AG04449 (cell line): Measurements from ENCODE around the gene AGAP2.
A peak's percentile ranks its signal among the peaks of the same experiment; 100 is the strongest.

Experiments
- CTCF ChIA-PET: fragments of 350-600 bp; formaldehyde crosslinking; extraction: SDS; loops from one replicate; lab custom pipeline; 2021; ENCODE audit warnings: antibody characterized with exemption; lab: Yijun Ruan, JAX
- POLR2A ChIA-PET: fragments of 400-600, 350-600 bp; formaldehyde crosslinking; extraction: SDS; loops from one replicate; lab custom pipeline; 2020; ENCODE audit warnings: antibody characterized with exemption, inconsistent platforms; lab: Yijun Ruan, JAX
- DNase-seq: peaks from one replicate; pipeline ENCODE4 v3.0.0-alpha.2; 2010; ENCODE audit warnings: low read depth, low spot score
- H3K4me3 ChIP-seq: 2 replicates; pipeline ENCODE4 v1.5.1; 2011; ENCODE audit warnings: low read depth, mild to moderate bottlenecking, control low read depth, low read length
- TF ChIP-seq, protein P1 (sequence below): IDR thresholded peaks from one replicate; pipeline ENCODE4 v1.5.1; 2011; ENCODE audit warnings: mild to moderate bottlenecking, moderate library complexity, low read length, control low read depth, inconsistent platforms; ENCODE audit not compliant: insufficient read depth; ENCODE audit errors: missing control alignments

The AGAP2 gene

GRCh38 chr12:57746025-57746424 is 7.5 kb upstream of the AGAP2 start:
- ChIA-PET CTCF (interaction anchor here (2.2 to 3.6 kb wide), 2 partner anchors 10 to 11 kb away, joined by 11 to 16 read pairs; no protein-coding TSS in a partner anchor), POLR2A (no interaction called here)
- H3K4me3 ChIP-seq = peak overlapping the region; percentile 98
- TF ChIP-seq, protein P1, sequence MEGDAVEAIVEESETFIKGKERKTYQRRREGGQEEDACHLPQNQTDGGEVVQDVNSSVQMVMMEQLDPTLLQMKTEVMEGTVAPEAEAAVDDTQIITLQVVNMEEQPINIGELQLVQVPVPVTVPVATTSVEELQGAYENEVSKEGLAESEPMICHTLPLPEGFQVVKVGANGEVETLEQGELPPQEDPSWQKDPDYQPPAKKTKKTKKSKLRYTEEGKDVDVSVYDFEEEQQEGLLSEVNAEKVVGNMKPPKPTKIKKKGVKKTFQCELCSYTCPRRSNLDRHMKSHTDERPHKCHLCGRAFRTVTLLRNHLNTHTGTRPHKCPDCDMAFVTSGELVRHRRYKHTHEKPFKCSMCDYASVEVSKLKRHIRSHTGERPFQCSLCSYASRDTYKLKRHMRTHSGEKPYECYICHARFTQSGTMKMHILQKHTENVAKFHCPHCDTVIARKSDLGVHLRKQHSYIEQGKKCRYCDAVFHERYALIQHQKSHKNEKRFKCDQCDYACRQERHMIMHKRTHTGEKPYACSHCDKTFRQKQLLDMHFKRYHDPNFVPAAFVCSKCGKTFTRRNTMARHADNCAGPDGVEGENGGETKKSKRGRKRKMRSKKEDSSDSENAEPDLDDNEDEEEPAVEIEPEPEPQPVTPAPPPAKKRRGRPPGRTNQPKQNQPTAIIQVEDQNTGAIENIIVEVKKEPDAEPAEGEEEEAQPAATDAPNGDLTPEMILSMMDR = no peak
- DNase-seq = no peak

DNA sequence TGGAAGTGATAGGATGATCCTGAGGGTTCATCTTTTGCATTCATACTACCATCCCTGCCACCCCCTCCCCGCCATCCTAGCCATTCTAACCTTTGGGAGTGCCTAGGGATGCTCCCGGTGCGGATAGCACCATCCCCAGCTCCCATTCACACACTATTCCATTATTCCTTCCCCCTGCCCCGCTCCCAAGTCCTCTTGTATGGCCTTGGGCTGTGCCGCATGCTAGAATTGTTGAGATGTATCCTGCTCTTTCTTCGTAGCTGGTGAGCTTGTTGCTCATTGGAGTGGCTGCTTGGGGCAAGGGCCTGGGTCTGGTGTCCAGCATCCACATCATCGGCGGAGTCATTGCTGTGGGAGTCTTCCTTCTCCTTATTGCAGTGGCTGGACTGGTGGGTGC is 6.9 kb upstream of the AGAP2 start:
- peak overlapping the region; percentile 98 for H3K4me3 ChIP-seq
- TF ChIP-seq, protein P1 = no peak
- no peak for DNase-seq
- ChIA-PET POLR2A (interaction anchor here (1.0 to 1.5 kb wide), 5 partner anchors 9 to 680 kb away, joined by 3 to 7 read pairs (median 7); partner anchors contain the start of genes EEF1AKMT3 and METTL1), CTCF (interaction anchor here (0.9 to 3.6 kb wide), 4 partner anchors 9 to 162 kb away, joined by 3 to 16 read pairs (median 8); no protein-coding TSS in a partner anchor)

GRCh38 chr12:57744777-57745484 is 6.4 kb upstream of the AGAP2 start, which contains the start of gene TSPAN31:
Gene TSPAN31 (plus strand): TSS chr12:57745039. CDS start chr12:57745155, 116 bp downstream.
- CTCF ChIA-PET = interaction anchor here (0.8 to 4.7 kb wide), 6 partner anchors 8 to 162 kb away, joined by 3 to 26 read pairs (median 8); no protein-coding TSS in a partner anchor
- H3K4me3 ChIP-seq = peak within 1 kb of the TSS; percentile 98
- POLR2A ChIA-PET = interaction anchor here (0.5 to 1.5 kb wide), 6 partner anchors 8 to 681 kb away, joined by 3 to 7 read pairs (median 6); partner anchors contain the start of genes EEF1AKMT3 and METTL1
- TF ChIP-seq, protein P1 = no peak
- peak; percentile 85 for DNase-seq

GRCh38 chr12:57744194-57744776 is 5.7 kb upstream of the AGAP2 start:
- CTCF ChIA-PET = interaction anchor here (0.8 to 4.7 kb wide), 4 partner anchors 10 to 18 kb away, joined by 3 to 26 read pairs (median 14); no protein-coding TSS in a partner anchor
- peak overlapping the region; percentile 98 for H3K4me3 ChIP-seq
- POLR2A ChIA-PET = interaction anchor here (1.0 to 1.5 kb wide), 5 partner anchors 8 to 681 kb away, joined by 3 to 7 read pairs (median 7); partner anchors contain the start of genes EEF1AKMT3 and METTL1
- DNase-seq = no peak
- TF ChIP-seq, protein P1 = no peak

DNA sequence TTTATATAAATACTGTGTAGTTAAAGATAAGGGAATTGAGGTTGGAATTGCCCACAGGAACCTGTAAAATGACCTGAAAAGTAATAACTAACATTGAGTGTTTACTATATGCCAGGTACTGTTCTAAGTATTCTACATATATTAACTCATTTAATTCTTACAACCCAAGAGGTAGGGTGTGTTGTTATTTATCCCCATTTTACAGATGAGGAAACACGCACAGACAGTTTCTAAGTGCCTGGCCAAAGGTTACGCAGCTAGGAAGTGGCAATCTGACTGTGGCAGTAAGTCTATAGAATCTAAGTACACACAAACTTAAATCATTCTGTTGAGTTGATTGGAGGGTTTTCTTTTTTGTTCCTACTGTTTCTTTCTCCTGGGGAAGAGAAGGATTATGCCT is 5.2 kb upstream of the AGAP2 start:
- POLR2A ChIA-PET = interaction anchor here (1.5 kb wide), 1 partner anchor 17 kb away, joined by 7 read pairs; no protein-coding TSS in a partner anchor
- H3K4me3 ChIP-seq = no peak overlapping the region
- CTCF ChIA-PET = interaction anchor here (0.8 to 4.7 kb wide), 3 partner anchors 9 to 18 kb away, joined by 3 to 26 read pairs (median 11); no protein-coding TSS in a partner anchor
- TF ChIP-seq, protein P1 = no peak
- DNase-seq = no peak
